GM12878 (cell line): ENCODE results near the gene VSTM5. TPM values are rescaled to one million over a fixed set of nuclear protein-coding genes. Genes with fewer than 3 reads are reported as not detected.
"Not testable (repeated sequence)": the region's sequence is repeated elsewhere in the genome, so short reads cannot be mapped to it uniquely, and the experiment has no call there.

ENCODE experiments used
- ATAC-seq: fragments of 200-7000 bp; cut with Tn5 transposase; 3 replicates; pipeline ENCODE4 v1.9.1; 2020; ENCODE audit warnings: mild to moderate bottlenecking, moderate library complexity
- BruUV-seq: library from RNA; stranded (reverse); fragments of 400-500 nt; replicated peaks from 2 replicates; lab custom pipeline; 2021; lab: Mats Ljungman, UMichigan
- CTCF ChIA-PET: fragments of 300-600 bp; sonication (Branson Sonifier 250); formaldehyde crosslinking; extraction: SDS; loops from one replicate; lab custom pipeline; 2021; ENCODE audit warnings: inconsistent platforms; lab: Yijun Ruan, JAX
- POLR2A ChIA-PET: fragments of 350-600 bp; formaldehyde crosslinking; extraction: SDS; loops from one replicate; lab custom pipeline; 2021; ENCODE audit warnings: inconsistent platforms; lab: Charles Lee
- RAD21 ChIA-PET: fragments of 300-600 bp; sonication (Branson Sonifier 250); formaldehyde crosslinking; loops from one replicate; lab custom pipeline; 2023; ENCODE audit warnings: antibody characterized with exemption; ENCODE audit not compliant: unreplicated experiment; lab: Charles Lee
- SMC1A ChIA-PET: fragments of 300-600 bp; sonication (Branson Sonifier 250); formaldehyde crosslinking; loops from one replicate; lab custom pipeline; 2023; ENCODE audit not compliant: unreplicated experiment, uncharacterized antibody; lab: Charles Lee
- DNase-seq: peaks from one replicate; pipeline ENCODE4 v3.0.0-alpha.2; 2011; ENCODE audit warnings: low read depth, low spot score
- FAIRE-seq: peaks from 3 replicates; lab custom pipeline; 2011; peaks lifted over from hg19 to GRCh38; lab: Jason Lieb, UNC
- H2AFZ ChIP-seq: 2 replicates; pipeline ENCODE4 v1.6.0; 2011; ENCODE audit warnings: low read depth, low read length, control low read depth; ENCODE audit not compliant: control insufficient read depth
- H3K27ac ChIP-seq: 2 replicates; pipeline ENCODE4 v1.5.1; 2011; ENCODE audit warnings: control low read depth; ENCODE audit not compliant: control insufficient read depth, insufficient read depth
- H3K27me3 ChIP-seq, 2 experiments: replicated peaks in 1 of 2; 2 replicates each; pipeline versions ENCODE4 v1.6.0 to v1.6.1; 2011; ENCODE audit warnings: low read length in 1 of 2; ENCODE audit not compliant: control insufficient read depth in 2 of 2, insufficient read depth in 2 of 2
- H3K36me3 ChIP-seq, 2 experiments: 2 replicates each; pipeline ENCODE4 v1.5.1; 2011; ENCODE audit warnings: low read length in 1 of 2; ENCODE audit not compliant: control insufficient read depth in 2 of 2, insufficient read depth in 2 of 2
- H3K4me1 ChIP-seq: 2 replicates; pipeline ENCODE4 v1.6.1; 2011; ENCODE audit warnings: mild to moderate bottlenecking, low read length, moderate library complexity, mixed read lengths; ENCODE audit not compliant: control insufficient read depth, insufficient read depth
- H3K4me2 ChIP-seq: 2 replicates; pipeline ENCODE4 v1.6.0; 2011; ENCODE audit warnings: control low read depth; ENCODE audit not compliant: control insufficient read depth, insufficient read depth
- H3K4me3 ChIP-seq: fragments of 200-600 bp; sonication (generic); 2 replicates; pipeline ENCODE4 v1.5.1; 2016
- H3K79me2 ChIP-seq: 2 replicates; pipeline ENCODE4 v1.6.0; 2011; ENCODE audit warnings: low read length; ENCODE audit not compliant: control insufficient read depth, insufficient read depth
- H3K9ac ChIP-seq: 2 replicates; pipeline ENCODE4 v1.8.0; 2011; ENCODE audit warnings: low read length, control low read depth, mixed read lengths; ENCODE audit not compliant: control insufficient read depth, insufficient read depth
- H3K9me3 ChIP-seq: replicated peaks from 3 replicates; pipeline ENCODE4 v1.5.1; 2011; ENCODE audit warnings: mild to moderate bottlenecking, low read length; ENCODE audit not compliant: control insufficient read depth, insufficient read depth
- H4K20me1 ChIP-seq: 2 replicates; pipeline ENCODE4 v1.6.0; 2011; ENCODE audit not compliant: control insufficient read depth, insufficient read depth
- BRCA1 ChIP-seq: IDR thresholded peaks from 2 replicates; pipeline ENCODE4 v1.6.1; 2011; ENCODE audit warnings: low read depth, low read length, improper control_type of control experiment
- ESRRA ChIP-seq: IDR thresholded peaks from 2 replicates; pipeline ENCODE4 v1.6.1; 2012; ENCODE audit warnings: mild to moderate bottlenecking, low read length, improper control_type of control experiment
- MYB ChIP-seq: fragments of 150-350 bp; IDR thresholded peaks from 2 replicates; pipeline ENCODE4 v1.6.1; 2014; ENCODE audit warnings: mild to moderate bottlenecking, low read depth, low read length, borderline replicate concordance
- NFXL1 ChIP-seq: fragments of 450-650 bp; IDR thresholded peaks from 2 replicates; pipeline ENCODE4 v1.6.1; 2017; ENCODE audit warnings: antibody characterized with exemption, mild to moderate bottlenecking, borderline replicate concordance
- NR2C1 ChIP-seq: fragments of 450-650 bp; IDR thresholded peaks from 2 replicates; pipeline ENCODE4 v1.6.1; 2017; ENCODE audit warnings: antibody characterized with exemption, mild to moderate bottlenecking, moderate library complexity
- POLR2A ChIP-seq: IDR thresholded peaks from 2 replicates; pipeline ENCODE4 v1.6.1; 2011; ENCODE audit warnings: low read depth, mild to moderate bottlenecking, low read length
- TCF7 ChIP-seq: IDR thresholded peaks from 2 replicates; pipeline ENCODE4 v1.6.1; 2014; ENCODE audit warnings: antibody characterized with exemption, borderline replicate concordance
- ZNF217 ChIP-seq: fragments of 450-650 bp; IDR thresholded peaks from 2 replicates; pipeline ENCODE4 v1.6.1; 2017; ENCODE audit warnings: antibody characterized with exemption, mild to moderate bottlenecking
- WGBS: methylation state at CpG from one replicate; pipeline ENCODE4 v1.1.6; 2016; ENCODE audit warnings: low lambda C conversion rate; ENCODE audit not compliant: insufficient replicate concordance, insufficient coverage; ENCODE audit errors: missing lambda C conversion rate; 5-methylcytosine and 5-hydroxymethylcytosine counted together
- in situ Hi-C: fragments of 300-500 bp; cut with MboI; formaldehyde crosslinking; loops from 9 replicates; pipeline ENCODE4 v1.14.3; 2018; ENCODE audit warnings: mixed read lengths
- intact Hi-C: fragments of 100-400 bp; cut with micrococcal nuclease; formaldehyde crosslinking; loops from one replicate; pipeline ENCODE4 v1.14.2; 2022; ENCODE audit not compliant: unreplicated experiment
- polyA plus RNA-seq, 11 experiments: library from polyadenylated mRNA; depleted of rRNA in 4 of 11; unstranded in 6 of 11; stranded (reverse) in 5 of 11; fragments of >200 nt; fragmentation: Nextera tagmentation in 4 of 11; fragmentation: Illumina TruSeq in 1 of 11; extraction: Ambion mirVana in 4 of 11; extraction: Trizol in 1 of 11; gene quantifications; 1 replicate in 1 of 11; 2 replicates in 10 of 11; pipeline versions ENCODE4 v1.2.1 to v1.2.3, GENCODE V29; 2011 to 2016; ENCODE audit warnings: inconsistent platforms in 2 of 11, missing spikeins in 2 of 11, low read depth in 1 of 11
- total RNA-seq, 4 experiments: library from RNA; depleted of rRNA in 3 of 4; stranded (reverse); fragments of >200 nt in 3 of 4; fragmentation: Illumina TruSeq in 1 of 4; extraction: Trizol in 1 of 4; gene quantifications; 2 replicates each; pipeline versions ENCODE4 v1.2.1 to v1.2.3, GENCODE V29; 2013 to 2021
- TF ChIP-seq, protein P1 (sequence below), 3 experiments: IDR thresholded peaks in 2 of 3; conservative IDR thresholded peaks in 1 of 3; 2 replicates each; pipeline ENCODE4 v1.5.1; 2011; ENCODE audit warnings: low read depth in 3 of 3, low read length in 3 of 3, mild to moderate bottlenecking in 3 of 3, control low read depth in 2 of 3, moderate library complexity in 2 of 3, inconsistent platforms in 1 of 3, mixed read lengths in 1 of 3; ENCODE audit not compliant: control insufficient read depth in 2 of 3, insufficient read depth in 1 of 3; ENCODE audit errors: extremely low read depth in 1 of 3
- TF ChIP-seq, protein P2 (sequence below): IDR thresholded peaks from 2 replicates; pipeline ENCODE4 v1.6.1; 2012; ENCODE audit warnings: low read depth, low read length, improper control_type of control experiment
- TF ChIP-seq, protein P3 (sequence below): IDR thresholded peaks from 2 replicates; pipeline ENCODE4 v1.6.1; 2012; ENCODE audit warnings: improper control_type of control experiment, low read depth, low read length; ENCODE audit not compliant: insufficient replicate concordance

Gene VSTM5
- total and polyA plus RNA-seq, 10 of the 15 experiments (the other 5 are each of a cell fraction or from before 2014, with no cell fraction given) = not detected

DNA sequence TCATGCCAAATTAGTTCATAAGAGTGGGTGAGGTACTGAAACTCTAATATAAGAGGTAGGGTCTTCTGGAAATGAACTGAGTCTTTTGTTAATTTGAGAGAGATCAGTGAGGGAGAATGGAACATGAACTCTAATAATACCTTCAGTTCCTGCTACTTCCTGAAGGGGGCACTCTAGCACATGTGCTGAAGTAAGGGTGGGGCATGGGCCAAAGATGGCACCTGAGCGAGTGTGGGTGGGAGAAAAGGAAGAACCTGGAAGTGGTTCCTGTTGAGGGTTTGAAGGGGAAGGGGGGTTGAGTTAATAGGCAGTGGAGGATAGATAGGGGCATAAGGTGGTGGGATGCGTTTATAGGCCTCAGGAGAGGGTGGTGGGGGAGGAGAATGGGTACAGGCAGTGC is 18.0 kb upstream of the VSTM5 start:
- FAIRE-seq, H2AFZ ChIP-seq, CTCF ChIA-PET, ATAC-seq, H4K20me1 ChIP-seq, POLR2A ChIA-PET, H3K27ac ChIP-seq, H3K4me3 ChIP-seq, H3K79me2 ChIP-seq, in situ Hi-C loops, DNase-seq, BruUV-seq, H3K9me3 ChIP-seq, intact Hi-C loops, H3K4me2 ChIP-seq, RAD21 ChIA-PET, H3K4me1 ChIP-seq, H3K36me3 ChIP-seq, H3K27me3 ChIP-seq, H3K9ac ChIP-seq: not testable (repeated sequence)
- WGBS = 0% methylated on average over 2 of the region's 2 CpGs
- TF ChIP-seq, protein P1, sequence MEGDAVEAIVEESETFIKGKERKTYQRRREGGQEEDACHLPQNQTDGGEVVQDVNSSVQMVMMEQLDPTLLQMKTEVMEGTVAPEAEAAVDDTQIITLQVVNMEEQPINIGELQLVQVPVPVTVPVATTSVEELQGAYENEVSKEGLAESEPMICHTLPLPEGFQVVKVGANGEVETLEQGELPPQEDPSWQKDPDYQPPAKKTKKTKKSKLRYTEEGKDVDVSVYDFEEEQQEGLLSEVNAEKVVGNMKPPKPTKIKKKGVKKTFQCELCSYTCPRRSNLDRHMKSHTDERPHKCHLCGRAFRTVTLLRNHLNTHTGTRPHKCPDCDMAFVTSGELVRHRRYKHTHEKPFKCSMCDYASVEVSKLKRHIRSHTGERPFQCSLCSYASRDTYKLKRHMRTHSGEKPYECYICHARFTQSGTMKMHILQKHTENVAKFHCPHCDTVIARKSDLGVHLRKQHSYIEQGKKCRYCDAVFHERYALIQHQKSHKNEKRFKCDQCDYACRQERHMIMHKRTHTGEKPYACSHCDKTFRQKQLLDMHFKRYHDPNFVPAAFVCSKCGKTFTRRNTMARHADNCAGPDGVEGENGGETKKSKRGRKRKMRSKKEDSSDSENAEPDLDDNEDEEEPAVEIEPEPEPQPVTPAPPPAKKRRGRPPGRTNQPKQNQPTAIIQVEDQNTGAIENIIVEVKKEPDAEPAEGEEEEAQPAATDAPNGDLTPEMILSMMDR (IDR thresholded peaks at IDR 0.05 in 2 of 3, conservative IDR thresholded peaks at IDR 0.05 in 1 of 3; ENCODE audit: control insufficient read depth in 2 of 3, extremely low read depth in 1 of 3, insufficient read depth in 1 of 3, low read depth in 3 of 3, low read length in 3 of 3) = peak in 2 of 3 experiments; percentile 32 to 37; a peak in 3 of 6 replicates
- SMC1A ChIA-PET = interaction anchor here (0.7 kb wide), 1 partner anchor 1508 kb away, joined by 3 read pairs; no protein-coding TSS in a partner anchor

DNA sequence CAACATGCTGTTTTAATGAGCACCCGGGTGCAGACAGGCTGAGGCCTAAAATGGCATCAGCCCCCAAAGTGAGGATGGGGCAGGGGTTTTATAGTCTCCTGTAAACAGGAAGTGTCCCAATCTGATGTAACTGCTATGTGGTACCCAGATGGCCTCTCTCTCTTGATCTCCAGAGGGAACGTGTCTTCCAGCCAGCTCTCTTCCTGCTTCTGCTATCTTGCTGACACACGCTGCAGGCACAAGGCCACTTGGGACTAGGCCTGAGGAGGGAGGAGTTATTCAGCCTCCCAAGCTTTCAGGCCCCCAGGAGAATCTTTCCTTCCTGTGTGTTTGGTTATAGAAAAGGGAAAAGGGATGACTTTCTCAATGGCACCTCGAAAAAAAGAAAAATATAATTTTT is 11.4 kb upstream of the VSTM5 start:
- DNase-seq = no peak
- RAD21 ChIA-PET = no interaction called here
- SMC1A ChIA-PET = no interaction called here
- no peak overlapping the region for H3K27ac ChIP-seq
- CTCF ChIA-PET = interaction anchor here (0.7 kb wide), 1 partner anchor 863 kb away, joined by 3 read pairs; no protein-coding TSS in a partner anchor
- H3K9me3 ChIP-seq = no peaks in the 10 kb centered on the region
- no peaks in the 10 kb centered on the region for H3K36me3 ChIP-seq
- in situ Hi-C loops = no loop called here
- no peaks in the 10 kb centered on the region for H4K20me1 ChIP-seq
- FAIRE-seq = no peak
- no peaks in the 10 kb centered on the region for H3K4me1 ChIP-seq
- POLR2A ChIA-PET = no interaction called here
- ATAC-seq = no peak
- H3K79me2 ChIP-seq = no peaks in the 10 kb centered on the region
- no peak overlapping the region for H2AFZ ChIP-seq
- WGBS = 2% methylated on average over 4 of the region's 4 CpGs
- no peak overlapping the region for H3K4me2 ChIP-seq
- no peak overlapping the region for H3K4me3 ChIP-seq
- intact Hi-C loops = no loop called here
- no TSS peak for BruUV-seq
- H3K9ac ChIP-seq = no peak overlapping the region
- H3K27me3 ChIP-seq = no peaks in the 10 kb centered on the region
- TF ChIP-seq BRCA1 (no peak), ZNF217 (no peak), TCF7 (no peak), NFXL1 (no peak), ESRRA (no peak), MYB (no peak), NR2C1 (no peak), POLR2A (no peak)
- TF ChIP-seq, protein P2, sequence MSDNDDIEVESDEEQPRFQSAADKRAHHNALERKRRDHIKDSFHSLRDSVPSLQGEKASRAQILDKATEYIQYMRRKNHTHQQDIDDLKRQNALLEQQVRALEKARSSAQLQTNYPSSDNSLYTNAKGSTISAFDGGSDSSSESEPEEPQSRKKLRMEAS = no peak
- TF ChIP-seq, protein P3, sequence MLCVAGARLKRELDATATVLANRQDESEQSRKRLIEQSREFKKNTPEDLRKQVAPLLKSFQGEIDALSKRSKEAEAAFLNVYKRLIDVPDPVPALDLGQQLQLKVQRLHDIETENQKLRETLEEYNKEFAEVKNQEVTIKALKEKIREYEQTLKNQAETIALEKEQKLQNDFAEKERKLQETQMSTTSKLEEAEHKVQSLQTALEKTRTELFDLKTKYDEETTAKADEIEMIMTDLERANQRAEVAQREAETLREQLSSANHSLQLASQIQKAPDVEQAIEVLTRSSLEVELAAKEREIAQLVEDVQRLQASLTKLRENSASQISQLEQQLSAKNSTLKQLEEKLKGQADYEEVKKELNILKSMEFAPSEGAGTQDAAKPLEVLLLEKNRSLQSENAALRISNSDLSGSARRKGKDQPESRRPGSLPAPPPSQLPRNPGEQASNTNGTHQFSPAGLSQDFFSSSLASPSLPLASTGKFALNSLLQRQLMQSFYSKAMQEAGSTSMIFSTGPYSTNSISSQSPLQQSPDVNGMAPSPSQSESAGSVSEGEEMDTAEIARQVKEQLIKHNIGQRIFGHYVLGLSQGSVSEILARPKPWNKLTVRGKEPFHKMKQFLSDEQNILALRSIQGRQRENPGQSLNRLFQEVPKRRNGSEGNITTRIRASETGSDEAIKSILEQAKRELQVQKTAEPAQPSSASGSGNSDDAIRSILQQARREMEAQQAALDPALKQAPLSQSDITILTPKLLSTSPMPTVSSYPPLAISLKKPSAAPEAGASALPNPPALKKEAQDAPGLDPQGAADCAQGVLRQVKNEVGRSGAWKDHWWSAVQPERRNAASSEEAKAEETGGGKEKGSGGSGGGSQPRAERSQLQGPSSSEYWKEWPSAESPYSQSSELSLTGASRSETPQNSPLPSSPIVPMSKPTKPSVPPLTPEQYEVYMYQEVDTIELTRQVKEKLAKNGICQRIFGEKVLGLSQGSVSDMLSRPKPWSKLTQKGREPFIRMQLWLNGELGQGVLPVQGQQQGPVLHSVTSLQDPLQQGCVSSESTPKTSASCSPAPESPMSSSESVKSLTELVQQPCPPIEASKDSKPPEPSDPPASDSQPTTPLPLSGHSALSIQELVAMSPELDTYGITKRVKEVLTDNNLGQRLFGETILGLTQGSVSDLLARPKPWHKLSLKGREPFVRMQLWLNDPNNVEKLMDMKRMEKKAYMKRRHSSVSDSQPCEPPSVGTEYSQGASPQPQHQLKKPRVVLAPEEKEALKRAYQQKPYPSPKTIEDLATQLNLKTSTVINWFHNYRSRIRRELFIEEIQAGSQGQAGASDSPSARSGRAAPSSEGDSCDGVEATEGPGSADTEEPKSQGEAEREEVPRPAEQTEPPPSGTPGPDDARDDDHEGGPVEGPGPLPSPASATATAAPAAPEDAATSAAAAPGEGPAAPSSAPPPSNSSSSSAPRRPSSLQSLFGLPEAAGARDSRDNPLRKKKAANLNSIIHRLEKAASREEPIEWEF = no peak
